Colon (tissue), 2 donors: Measurements from ENCODE around the gene ATP9A.
"Not testable (repeated sequence)": the region's sequence is repeated elsewhere in the genome, so short reads cannot be mapped to it uniquely, and the experiment has no call there.

Source experiments
- FAIRE-seq: peaks from 2 replicates; lab custom pipeline; 2012; peaks lifted over from hg19 to GRCh38; lab: Jason Lieb, UNC
- donor health status: control.
- donor health status: control.

ATP9A gene, protein sequence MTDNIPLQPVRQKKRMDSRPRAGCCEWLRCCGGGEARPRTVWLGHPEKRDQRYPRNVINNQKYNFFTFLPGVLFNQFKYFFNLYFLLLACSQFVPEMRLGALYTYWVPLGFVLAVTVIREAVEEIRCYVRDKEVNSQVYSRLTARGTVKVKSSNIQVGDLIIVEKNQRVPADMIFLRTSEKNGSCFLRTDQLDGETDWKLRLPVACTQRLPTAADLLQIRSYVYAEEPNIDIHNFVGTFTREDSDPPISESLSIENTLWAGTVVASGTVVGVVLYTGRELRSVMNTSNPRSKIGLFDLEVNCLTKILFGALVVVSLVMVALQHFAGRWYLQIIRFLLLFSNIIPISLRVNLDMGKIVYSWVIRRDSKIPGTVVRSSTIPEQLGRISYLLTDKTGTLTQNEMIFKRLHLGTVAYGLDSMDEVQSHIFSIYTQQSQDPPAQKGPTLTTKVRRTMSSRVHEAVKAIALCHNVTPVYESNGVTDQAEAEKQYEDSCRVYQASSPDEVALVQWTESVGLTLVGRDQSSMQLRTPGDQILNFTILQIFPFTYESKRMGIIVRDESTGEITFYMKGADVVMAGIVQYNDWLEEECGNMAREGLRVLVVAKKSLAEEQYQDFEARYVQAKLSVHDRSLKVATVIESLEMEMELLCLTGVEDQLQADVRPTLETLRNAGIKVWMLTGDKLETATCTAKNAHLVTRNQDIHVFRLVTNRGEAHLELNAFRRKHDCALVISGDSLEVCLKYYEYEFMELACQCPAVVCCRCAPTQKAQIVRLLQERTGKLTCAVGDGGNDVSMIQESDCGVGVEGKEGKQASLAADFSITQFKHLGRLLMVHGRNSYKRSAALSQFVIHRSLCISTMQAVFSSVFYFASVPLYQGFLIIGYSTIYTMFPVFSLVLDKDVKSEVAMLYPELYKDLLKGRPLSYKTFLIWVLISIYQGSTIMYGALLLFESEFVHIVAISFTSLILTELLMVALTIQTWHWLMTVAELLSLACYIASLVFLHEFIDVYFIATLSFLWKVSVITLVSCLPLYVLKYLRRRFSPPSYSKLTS

DNA sequence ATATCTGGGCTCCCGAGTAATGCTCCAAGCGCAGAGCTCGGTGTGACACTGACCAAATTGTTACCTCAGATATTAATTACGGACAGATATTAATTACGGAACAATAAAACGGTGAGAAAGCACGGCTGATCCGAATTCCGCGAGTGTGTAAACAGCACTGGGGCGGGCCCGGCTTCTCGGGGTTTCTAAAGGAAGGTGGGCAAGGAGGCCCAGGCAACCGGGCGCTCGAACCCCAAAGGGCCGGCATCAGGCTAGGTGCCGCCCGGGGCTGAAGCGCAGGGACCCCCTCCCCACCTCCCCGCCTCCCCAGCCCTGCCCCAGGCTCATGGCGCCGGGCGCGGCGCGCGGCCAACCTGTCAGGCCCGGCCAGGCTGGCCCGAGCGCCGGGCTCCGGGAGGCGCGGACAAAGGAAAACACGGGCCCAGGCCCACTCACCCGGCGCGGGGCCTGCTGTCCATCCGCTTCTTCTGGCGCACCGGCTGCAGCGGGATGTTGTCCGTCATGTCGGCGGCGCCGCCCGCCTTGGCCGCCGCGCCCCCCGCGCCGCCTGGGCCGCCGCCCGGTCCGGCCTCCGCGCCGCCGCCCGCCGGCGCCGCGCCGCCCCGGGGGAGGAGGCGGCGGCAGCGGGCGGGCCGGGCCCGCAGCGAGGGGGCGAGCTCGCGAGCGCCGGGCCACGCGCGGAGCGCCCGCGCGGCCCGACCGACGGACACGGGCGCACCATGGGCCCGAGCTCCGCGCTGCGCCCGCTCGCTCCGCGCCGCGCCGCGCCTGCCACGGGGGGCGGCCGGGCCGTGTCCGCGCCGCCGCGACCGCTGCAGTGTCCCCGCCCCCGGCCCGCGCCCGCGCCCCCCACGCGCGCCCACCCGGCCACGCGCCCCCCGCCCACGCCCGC lies at the start of gene ATP9A:
ATP9A (minus strand) TSS at position 524 of the 892 bp plus-strand sequence; CDS start at position 503, 21 bp downstream.
- no peak for FAIRE-seq

DNA sequence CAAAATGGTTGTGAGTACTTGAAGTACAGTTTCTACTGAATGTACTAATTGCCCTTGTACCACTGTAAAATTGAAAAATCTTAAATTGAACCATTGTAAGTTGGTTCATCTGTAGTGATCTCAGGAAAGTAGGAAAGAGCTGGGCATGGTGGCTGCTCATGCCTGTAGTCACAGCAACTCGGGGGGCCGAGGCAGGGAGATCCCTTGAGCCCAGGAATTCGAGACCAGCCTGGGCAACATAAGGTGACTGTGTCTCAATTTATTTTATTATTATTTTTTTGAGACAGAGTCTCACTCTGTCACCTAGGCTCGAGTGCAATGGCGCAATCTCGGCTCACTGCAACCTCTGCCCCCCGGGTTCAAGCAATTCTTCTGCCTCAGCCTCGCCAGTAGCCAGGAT lies 48.7 kb upstream of the ATP9A start:
- FAIRE-seq, result not testable (repeated sequence)

DNA sequence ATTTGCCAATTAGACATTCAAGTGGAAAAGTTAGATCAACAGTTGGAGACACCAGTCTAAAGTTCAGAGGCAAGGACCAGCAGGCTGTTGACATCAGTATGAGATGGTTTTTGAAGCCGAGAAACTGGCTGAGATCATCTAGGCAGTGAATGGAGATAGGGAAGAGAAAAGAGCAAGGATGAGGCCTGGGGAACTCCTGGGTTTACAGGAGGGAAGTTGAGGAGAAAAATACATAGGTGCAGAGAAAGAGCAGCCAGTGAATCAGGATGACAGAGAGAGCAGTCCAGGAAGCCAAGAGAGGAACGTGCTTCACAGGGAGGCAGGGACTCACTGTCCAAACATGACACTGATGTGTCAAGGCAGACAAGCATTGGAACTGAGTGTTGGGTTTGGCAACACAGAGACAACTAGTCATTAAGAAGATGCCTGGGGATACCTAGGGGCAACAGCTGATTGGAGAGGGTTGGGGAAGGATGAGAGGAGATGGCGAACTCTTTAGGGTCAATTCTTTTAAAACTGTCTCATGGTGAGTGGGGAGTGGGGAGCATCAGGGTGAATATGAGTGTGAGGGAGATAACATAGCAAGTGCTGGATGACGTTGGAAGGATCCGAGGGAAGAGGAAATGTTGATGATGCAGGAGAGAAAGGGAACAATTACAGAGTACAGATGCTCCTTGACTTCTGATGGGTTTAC lies 47.3 kb upstream of the ATP9A start:
- FAIRE-seq, result no peak

DNA sequence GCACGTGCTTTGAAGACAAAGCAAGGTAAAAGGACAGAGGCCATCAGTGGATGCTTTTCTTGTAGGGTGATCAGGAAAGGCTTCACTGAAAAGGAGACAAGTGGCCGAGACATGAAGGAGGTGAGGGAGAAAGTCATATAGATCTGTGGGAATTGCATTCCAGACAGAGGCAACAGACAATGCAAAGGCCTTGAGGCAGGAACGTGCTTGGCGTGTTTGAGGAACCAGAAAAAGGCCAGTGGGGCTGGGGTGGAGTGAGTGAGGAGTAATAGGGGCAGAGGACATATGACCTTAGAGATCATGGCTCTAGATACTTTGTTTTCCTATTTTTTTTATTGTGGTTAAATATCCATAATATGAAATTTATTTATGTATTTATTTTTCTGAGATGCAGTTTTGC lies 44.7 kb upstream of the ATP9A start:
- no peak for FAIRE-seq

DNA sequence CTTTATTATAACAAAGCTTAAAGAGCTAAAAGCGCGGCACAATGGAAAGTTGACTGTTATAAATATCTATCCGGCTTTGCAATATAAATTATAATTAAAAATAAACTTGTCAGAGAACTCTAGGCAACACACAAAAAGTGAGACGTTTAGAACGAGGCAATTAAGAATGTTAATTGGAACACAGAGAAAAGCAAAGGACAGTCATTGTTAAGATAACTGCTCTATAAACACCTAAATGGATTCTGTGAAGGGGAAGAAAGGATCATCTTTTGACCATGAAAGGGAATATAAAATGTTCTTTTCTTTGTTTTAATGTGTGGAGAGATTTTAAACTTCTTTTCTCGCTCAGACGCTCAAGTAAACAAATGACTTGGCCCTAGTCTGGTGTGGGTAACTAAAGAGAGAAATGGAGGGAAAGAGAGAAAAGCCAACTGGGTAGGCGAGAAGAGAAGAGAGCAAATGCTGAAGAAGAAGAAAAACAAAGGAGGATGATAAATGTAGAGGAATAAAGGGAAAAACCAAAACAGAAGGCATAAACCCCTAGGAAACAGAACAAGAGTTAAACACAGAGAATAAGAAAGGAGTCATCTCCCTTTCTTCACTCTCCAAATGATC lies 43.4 kb upstream of the ATP9A start:
- FAIRE-seq, result no peak

DNA sequence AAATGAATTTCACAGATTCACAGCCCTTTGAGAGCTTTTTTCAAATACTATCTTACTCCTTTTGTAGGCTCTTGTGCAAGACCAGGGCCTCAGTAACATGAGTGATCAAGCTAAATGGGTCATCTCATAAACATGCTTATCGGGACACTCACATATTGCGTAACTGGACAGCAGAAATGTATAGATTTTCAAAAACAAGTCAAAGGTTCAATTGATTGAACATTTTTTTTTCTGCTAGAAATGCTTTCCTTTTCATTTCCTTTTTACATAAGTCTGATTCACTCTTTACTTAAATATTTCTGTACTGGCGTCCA lies 42.8 kb upstream of the ATP9A start:
- FAIRE-seq, result no peak

DNA sequence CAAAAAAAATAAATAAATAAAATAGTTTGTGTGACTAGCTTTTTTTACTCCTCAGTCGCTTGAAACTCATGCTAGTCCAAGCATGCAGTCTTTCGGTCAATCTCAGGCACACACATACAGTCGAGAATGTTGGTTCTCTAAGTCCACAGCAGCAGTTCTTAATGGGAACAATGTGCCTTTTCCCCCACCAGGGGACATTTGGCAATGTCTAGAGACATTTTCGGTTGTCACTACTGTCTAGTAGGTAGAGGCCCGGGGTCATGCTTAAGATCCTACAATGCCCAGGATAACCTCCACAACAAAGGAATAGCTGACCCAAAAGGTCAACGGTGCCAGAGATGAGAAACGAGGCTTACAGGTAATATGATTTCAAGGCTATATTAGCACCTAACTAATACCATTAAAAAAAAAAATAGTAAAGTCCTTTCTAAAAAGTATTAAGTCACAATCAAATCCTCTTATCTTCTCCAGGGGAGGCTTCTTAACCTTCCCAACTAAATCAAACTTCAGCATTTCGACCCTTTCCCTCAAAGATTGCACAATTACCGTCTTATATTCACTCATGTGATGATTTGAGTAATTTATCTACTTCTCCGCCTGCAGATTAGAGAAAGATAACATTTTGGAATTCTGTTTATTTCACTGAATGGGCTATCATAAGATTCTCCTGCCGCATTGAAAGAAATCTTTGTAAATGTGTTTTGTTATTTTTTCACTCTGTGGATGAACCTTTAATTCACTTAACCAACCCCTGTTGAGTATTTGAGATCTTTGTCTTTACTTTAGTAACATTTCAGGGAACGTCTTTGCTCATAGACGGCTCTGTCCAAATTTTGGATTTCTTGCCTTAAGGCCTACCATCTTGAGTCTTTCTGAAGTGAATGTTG lies 42.2 kb upstream of the ATP9A start:
- FAIRE-seq, result no peak

DNA sequence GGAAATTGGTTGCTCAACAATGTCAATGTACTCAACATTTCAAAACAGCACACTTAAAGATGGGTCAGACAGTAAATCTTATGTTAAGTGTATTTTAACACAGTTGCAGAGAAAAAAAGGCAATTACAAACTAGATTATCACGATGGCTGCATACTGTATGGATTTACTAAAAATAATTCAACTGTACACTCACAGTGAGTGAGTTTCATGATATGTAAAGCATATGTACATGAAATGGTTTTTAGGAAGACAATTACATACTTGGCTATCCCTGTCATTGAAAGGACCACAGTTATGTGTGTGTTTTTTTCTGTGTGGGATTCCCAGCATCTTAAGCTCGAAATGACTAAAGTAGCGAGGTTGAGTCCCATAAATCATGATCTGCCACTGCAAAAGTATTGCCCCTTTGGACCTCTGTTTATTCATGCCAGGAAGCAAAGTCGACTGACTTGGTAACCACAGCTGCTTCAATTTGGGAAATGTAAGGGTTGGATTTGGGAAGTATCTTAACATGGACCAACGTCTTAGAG lies 39.6 kb upstream of the ATP9A start:
- no peak for FAIRE-seq

DNA sequence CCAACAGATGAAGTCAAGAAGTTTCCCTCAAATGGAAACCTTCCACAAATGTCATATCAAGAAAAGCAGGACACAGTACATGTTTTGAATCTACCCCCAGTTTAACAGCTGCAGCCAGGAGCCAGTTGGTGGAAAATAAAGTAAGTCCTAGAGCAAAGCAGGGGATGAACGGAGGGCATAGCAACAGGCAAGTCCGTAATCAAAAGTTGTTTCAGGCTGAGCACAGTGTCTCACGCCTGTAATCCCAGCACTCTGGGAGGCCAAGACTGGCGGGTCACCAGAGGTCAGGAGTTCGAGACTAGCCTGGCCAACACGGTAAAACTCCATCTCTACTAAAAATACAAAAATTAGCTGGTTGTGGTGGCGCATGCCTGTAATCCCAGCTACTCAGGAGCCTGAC lies 36.6 kb upstream of the ATP9A start:
- no peak for FAIRE-seq

DNA sequence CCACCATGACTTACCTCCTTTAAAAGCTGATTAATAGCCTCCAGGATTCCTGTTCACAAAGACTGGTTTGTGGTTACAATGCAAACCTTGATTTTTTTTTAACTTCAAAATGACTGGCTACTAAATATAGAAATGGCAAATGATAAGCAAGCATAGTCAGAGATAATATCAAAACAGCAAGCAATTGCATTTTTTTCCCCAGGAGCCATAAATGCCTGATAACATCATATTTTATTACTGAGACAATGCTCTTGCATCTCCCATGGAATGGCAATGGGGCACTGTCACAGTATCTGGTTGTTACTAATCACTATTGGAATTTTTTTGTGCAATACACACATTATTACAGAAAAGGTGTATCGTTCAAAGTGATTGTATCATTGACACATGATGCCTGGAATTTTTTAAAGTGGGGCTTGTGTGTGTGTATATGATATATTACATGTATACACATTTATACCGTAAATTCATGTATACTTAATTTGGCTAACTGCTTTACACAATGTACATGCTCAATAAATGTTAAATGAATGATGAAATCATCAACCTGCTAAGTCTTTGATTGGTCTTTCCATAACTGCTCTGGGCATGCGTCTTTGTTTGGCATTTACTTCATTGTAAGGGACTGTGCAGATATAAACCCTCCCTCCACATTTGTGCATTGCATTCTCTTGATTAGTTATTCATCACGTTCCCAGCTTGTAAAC lies 35.1 kb upstream of the ATP9A start:
- FAIRE-seq, result no peak

DNA sequence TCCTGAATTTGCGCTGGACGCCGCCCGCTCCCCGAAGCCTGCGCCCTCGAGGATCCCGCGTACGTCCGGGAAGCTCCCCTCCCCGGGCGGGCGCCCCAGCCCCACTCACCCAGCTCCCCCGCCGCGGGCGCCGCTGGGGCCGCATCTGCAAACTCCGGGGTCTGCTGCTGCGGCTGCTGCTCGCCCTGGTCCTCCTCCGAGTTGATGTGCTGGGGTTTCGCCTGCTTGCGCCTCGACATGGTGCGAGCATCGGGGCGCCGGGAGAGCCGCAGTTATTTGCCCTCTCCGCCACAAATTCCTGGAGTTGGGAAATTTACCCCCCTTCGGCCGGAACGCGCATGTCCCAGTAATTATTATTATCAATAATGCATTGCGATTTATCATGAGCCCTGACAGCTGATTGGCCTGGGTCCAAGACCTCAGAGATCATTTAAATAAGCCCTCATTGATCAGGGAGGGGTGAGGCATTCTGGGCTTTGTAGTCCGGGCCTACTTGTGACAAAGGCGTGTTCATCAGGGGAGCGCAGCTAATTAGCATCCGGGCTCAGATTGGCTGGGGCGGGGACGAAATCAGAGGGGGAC lies 34.1 kb upstream of the ATP9A start, which contains the start of gene SALL4:
SALL4 (minus strand) TSS at position 352 of the 582 bp plus-strand sequence; CDS start at position 239, 113 bp downstream.
- FAIRE-seq, result no peak

DNA sequence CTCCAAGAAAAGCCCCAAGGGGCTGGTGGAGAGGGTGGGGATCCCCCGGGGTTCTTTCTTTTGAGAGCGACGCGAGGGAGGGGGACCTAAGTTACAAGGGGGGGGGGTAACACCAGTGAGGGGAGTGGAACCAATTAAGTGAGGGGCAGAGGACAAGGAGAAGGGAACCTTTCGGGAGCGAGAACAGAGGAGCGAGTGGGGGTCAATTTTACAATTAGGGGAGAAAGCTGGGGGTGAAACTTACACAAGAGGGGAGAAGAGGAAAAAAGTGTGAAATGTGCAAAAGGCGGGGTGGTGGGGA lies 33.6 kb upstream of the ATP9A start:
- FAIRE-seq, result no peak

DNA sequence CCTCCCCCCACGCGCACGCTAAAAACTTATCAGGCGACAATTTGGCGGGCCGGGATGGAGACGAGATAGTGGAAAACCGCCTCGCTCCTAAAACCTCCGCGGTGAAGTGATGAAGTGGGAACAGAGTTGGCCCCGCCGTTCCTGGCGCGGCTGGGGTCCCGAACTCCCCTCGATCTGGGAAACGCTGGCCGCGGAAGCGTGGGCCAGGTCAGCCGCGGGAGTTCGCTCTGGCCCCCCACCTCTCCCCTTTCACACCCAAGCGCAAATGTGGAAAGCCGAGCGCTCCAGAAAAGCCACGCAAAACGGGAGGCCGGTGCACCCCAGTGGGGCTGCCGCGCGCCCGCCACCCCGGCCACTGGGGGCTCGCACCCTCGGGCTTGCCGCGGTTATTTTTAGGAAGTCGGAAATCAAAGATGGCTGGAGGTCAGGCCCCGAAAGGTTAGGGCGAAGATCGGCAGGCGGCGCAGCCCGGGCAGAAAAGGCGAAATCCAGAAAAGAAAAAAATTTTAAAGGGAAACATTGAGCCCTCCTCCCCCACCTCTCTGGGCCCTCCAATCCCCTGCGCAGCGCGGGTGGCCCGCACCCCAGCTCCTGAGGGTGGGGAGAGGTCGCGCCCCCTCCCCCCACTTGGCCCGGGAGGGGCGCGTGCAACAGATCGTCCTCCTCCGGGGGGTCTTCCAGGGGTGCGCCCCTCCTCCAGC lies 33.1 kb upstream of the ATP9A start:
- FAIRE-seq, result no peak

DNA sequence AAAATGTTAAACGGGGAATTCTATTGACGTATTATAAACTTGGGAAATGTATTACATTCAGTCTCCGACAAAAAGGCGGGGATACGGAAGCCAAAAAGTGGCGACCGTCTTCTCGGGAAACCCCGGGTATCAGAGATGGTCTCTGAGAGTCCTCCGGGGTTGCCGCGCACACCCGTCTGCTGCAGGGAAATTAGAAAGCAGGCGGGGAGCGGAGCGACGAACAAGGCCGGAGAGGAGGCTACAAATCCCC lies 32.6 kb upstream of the ATP9A start:
- no peak for FAIRE-seq

DNA sequence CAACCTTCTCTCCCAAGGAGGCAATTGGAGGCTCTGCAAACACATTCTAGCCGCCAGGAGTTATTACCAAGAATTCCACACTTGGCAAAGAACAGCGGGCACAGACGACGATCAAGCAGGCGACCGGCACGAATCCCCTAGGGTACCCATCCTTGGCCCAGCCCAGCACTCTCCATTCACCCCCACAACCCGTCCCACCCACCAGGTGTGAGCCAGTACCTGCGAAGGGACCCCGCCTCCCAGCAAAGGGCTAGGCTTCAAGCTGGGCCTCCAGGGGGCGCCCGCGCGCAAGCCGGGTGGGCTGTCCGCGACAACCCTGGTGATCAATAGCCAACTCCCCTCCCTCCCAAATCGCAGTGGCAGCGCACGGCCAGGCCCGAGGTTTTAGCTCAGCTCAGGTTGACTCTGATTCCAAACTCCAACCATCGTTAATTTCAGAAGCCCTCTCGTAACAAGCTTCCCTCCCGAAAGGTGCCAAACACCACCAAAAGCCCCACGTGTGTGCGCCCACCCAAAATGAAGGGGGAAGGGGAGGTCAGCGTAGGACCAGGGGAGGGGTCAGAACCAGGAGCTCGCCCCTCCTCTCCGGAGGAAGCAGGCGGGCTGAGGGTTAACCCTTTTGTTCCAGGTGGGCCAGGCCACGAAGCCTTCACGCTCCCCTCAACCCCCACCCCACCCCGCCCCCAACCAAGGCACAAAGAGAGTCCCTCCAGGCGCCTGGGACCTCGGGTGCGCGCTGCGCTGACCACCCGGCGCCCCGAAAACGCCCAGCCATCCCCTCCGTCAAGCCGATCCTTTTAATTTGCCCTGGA lies 32.1 kb upstream of the ATP9A start:
- FAIRE-seq, result no peak

DNA sequence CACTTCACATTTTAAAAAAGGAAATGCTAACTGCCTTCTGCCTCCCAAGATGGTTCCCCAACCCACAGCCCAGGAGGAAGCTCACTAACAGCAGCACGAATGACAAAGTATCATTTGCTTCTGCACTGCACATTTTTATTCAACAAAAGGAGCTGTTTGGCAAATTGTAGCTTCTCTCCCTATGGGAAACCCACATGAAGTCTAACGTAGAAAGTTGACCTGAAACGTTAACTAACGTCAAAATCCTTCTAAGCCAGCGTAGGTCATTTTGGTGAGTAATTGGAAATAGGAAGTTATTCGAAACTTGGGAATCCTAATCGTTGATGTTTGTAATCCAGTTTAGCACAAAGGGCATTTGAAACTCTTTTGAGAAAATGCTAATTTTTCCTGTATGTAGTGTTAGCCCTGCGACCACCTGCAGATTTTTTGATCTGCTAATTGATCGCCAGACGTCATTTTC lies 31.2 kb upstream of the ATP9A start:
- no peak for FAIRE-seq

DNA sequence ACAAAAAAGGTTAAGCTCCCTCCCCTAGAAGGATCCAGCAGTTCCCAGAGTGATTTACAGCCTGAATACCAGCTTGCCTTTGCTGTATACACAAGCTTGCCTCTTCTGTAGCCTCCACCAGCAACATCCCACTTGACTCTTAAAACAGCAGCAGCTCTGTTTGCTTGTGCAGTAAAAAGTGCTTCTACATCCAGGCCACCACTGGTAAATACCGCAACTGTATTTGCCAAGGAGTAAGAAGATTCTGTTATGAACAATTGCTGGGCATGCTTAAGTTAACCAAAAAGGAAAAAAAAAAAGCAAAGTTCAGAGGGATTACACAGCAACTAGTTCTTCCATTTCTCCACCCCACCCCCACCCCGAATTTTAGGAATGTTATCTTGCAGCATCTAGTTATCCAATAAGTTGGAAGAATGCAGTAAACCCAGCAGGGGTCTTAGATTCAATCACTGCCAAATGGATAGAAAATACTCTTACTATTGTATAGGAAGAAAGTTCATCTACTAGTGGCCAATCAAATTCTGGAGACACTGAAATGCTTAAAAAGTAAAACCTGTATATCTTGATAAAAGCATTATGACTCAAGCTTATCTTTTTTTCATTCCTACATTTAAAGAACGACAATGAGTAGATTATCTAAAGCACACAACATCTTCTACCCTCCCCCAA lies 29.3 kb upstream of the ATP9A start:
- no peak for FAIRE-seq
